GM12878 (cell line): ENCODE data around the gene PTGES2. TPM values are rescaled to one million over a fixed set of nuclear protein-coding genes. Genes with fewer than 3 reads are reported as not detected.
A peak's percentile ranks its signal among the peaks of the same experiment; 100 is the strongest.

Source experiments
- ATAC-seq: fragments of 200-7000 bp; cut with Tn5 transposase; 3 replicates; pipeline ENCODE4 v1.9.1; 2020; ENCODE audit warnings: mild to moderate bottlenecking, moderate library complexity
- BruUV-seq: library from RNA; stranded (reverse); fragments of 400-500 nt; replicated peaks from 2 replicates; lab custom pipeline; 2021; lab: Mats Ljungman, UMichigan
- CTCF ChIA-PET: fragments of 300-600 bp; sonication (Branson Sonifier 250); formaldehyde crosslinking; extraction: SDS; loops from one replicate; lab custom pipeline; 2021; ENCODE audit warnings: inconsistent platforms; lab: Yijun Ruan, JAX
- POLR2A ChIA-PET: fragments of 350-600 bp; formaldehyde crosslinking; extraction: SDS; loops from one replicate; lab custom pipeline; 2021; ENCODE audit warnings: inconsistent platforms; lab: Charles Lee
- RAD21 ChIA-PET: fragments of 300-600 bp; sonication (Branson Sonifier 250); formaldehyde crosslinking; loops from one replicate; lab custom pipeline; 2023; ENCODE audit warnings: antibody characterized with exemption; ENCODE audit not compliant: unreplicated experiment; lab: Charles Lee
- SMC1A ChIA-PET: fragments of 300-600 bp; sonication (Branson Sonifier 250); formaldehyde crosslinking; loops from one replicate; lab custom pipeline; 2023; ENCODE audit not compliant: unreplicated experiment, uncharacterized antibody; lab: Charles Lee
- DNase-seq: peaks from one replicate; pipeline ENCODE4 v3.0.0-alpha.2; 2011; ENCODE audit warnings: low read depth, low spot score
- FAIRE-seq: peaks from 3 replicates; lab custom pipeline; 2011; peaks lifted over from hg19 to GRCh38; lab: Jason Lieb, UNC
- H2AFZ ChIP-seq: 2 replicates; pipeline ENCODE4 v1.6.0; 2011; ENCODE audit warnings: low read depth, low read length, control low read depth; ENCODE audit not compliant: control insufficient read depth
- H3K27ac ChIP-seq: 2 replicates; pipeline ENCODE4 v1.5.1; 2011; ENCODE audit warnings: control low read depth; ENCODE audit not compliant: control insufficient read depth, insufficient read depth
- H3K27me3 ChIP-seq, 2 experiments: replicated peaks in 1 of 2; 2 replicates each; pipeline versions ENCODE4 v1.6.0 to v1.6.1; 2011; ENCODE audit warnings: low read length in 1 of 2; ENCODE audit not compliant: control insufficient read depth in 2 of 2, insufficient read depth in 2 of 2
- H3K36me3 ChIP-seq, 2 experiments: 2 replicates each; pipeline ENCODE4 v1.5.1; 2011; ENCODE audit warnings: low read length in 1 of 2; ENCODE audit not compliant: control insufficient read depth in 2 of 2, insufficient read depth in 2 of 2
- H3K4me1 ChIP-seq: 2 replicates; pipeline ENCODE4 v1.6.1; 2011; ENCODE audit warnings: mild to moderate bottlenecking, low read length, moderate library complexity, mixed read lengths; ENCODE audit not compliant: control insufficient read depth, insufficient read depth
- H3K4me2 ChIP-seq: 2 replicates; pipeline ENCODE4 v1.6.0; 2011; ENCODE audit warnings: control low read depth; ENCODE audit not compliant: control insufficient read depth, insufficient read depth
- H3K4me3 ChIP-seq: fragments of 200-600 bp; sonication (generic); 2 replicates; pipeline ENCODE4 v1.5.1; 2016
- H3K79me2 ChIP-seq: 2 replicates; pipeline ENCODE4 v1.6.0; 2011; ENCODE audit warnings: low read length; ENCODE audit not compliant: control insufficient read depth, insufficient read depth
- H3K9ac ChIP-seq: 2 replicates; pipeline ENCODE4 v1.8.0; 2011; ENCODE audit warnings: low read length, control low read depth, mixed read lengths; ENCODE audit not compliant: control insufficient read depth, insufficient read depth
- H3K9me3 ChIP-seq: replicated peaks from 3 replicates; pipeline ENCODE4 v1.5.1; 2011; ENCODE audit warnings: mild to moderate bottlenecking, low read length; ENCODE audit not compliant: control insufficient read depth, insufficient read depth
- H4K20me1 ChIP-seq: 2 replicates; pipeline ENCODE4 v1.6.0; 2011; ENCODE audit not compliant: control insufficient read depth, insufficient read depth
- EGR1 ChIP-seq, 2 experiments: IDR thresholded peaks; 1 replicate in 1 of 2; 2 replicates in 1 of 2; pipeline ENCODE4 v1.6.1; 2011 to 2012; ENCODE audit warnings: low read depth in 2 of 2, low read length in 2 of 2, borderline replicate concordance in 1 of 2, mild to moderate bottlenecking in 1 of 2, moderate library complexity in 1 of 2
- KDM1A ChIP-seq: fragments of 200-600 bp; sonication (generic); IDR thresholded peaks from 2 replicates; pipeline ENCODE4 v1.6.1; 2016; ENCODE audit warnings: borderline replicate concordance
- POLR2A ChIP-seq: IDR thresholded peaks from 2 replicates; pipeline ENCODE4 v1.6.1; 2011; ENCODE audit warnings: low read depth, mild to moderate bottlenecking, low read length
- TAF1 ChIP-seq: IDR thresholded peaks from 2 replicates; pipeline ENCODE4 v1.6.1; 2011; ENCODE audit warnings: mild to moderate bottlenecking, low read depth, low read length, borderline replicate concordance
- WGBS: methylation state at CpG from one replicate; pipeline ENCODE4 v1.1.6; 2016; ENCODE audit warnings: low lambda C conversion rate; ENCODE audit not compliant: insufficient replicate concordance, insufficient coverage; ENCODE audit errors: missing lambda C conversion rate; 5-methylcytosine and 5-hydroxymethylcytosine counted together
- in situ Hi-C: fragments of 300-500 bp; cut with MboI; formaldehyde crosslinking; loops from 9 replicates; pipeline ENCODE4 v1.14.3; 2018; ENCODE audit warnings: mixed read lengths
- intact Hi-C: fragments of 100-400 bp; cut with micrococcal nuclease; formaldehyde crosslinking; loops from one replicate; pipeline ENCODE4 v1.14.2; 2022; ENCODE audit not compliant: unreplicated experiment
- polyA plus RNA-seq, 11 experiments: library from polyadenylated mRNA; depleted of rRNA in 4 of 11; unstranded in 6 of 11; stranded (reverse) in 5 of 11; fragments of >200 nt; fragmentation: Nextera tagmentation in 4 of 11; fragmentation: Illumina TruSeq in 1 of 11; extraction: Ambion mirVana in 4 of 11; extraction: Trizol in 1 of 11; gene quantifications; 1 replicate in 1 of 11; 2 replicates in 10 of 11; pipeline versions ENCODE4 v1.2.1 to v1.2.3, GENCODE V29; 2011 to 2016; ENCODE audit warnings: inconsistent platforms in 2 of 11, missing spikeins in 2 of 11, low read depth in 1 of 11
- total RNA-seq, 4 experiments: library from RNA; depleted of rRNA in 3 of 4; stranded (reverse); fragments of >200 nt in 3 of 4; fragmentation: Illumina TruSeq in 1 of 4; extraction: Trizol in 1 of 4; gene quantifications; 2 replicates each; pipeline versions ENCODE4 v1.2.1 to v1.2.3, GENCODE V29; 2013 to 2021

Gene PTGES2
- total and polyA plus RNA-seq, 10 of the 15 experiments (the other 5 are each of a cell fraction or from before 2014, with no cell fraction given) = 2.1 to 141 (median 99.1) TPM

- no peak for TF ChIP-seq KDM1A
These were observed 33.8 kb upstream of the PTGES2 start (continued) for GRCh38 chr9:128161215-128161902.

GRCh38 chr9:128160603-128160987, 33.1 kb upstream of the PTGES2 start:
- Histone ChIP-seq H4K20me1 (no peaks in the 10 kb centered on the region), H3K9ac (peak overlapping the region; percentile 88), H3K36me3 (peaks cover 0 to 10% of the 10 kb centered on the region in 2 experiments; a peak in 2 of 4 replicates), H3K27ac (peak overlapping the region; percentile 66; the same call in 1 of the 2 replicates), H3K4me2 (peak overlapping the region; percentile 72), H3K27me3 (no peaks in the 10 kb centered on the region), H3K9me3 (no peaks in the 10 kb centered on the region), H2AFZ (peak overlapping the region; percentile 80), H3K79me2 (peaks cover 9% of the 10 kb centered on the region), H3K4me1 (peaks cover 8% of the 10 kb centered on the region), H3K4me3 (peak overlapping the region; percentile 99)
- CTCF ChIA-PET = interaction anchor here (0.8 to 1.2 kb wide), 3 partner anchors 27 to 86 kb away, joined by 3 read pairs; no protein-coding TSS in a partner anchor
- DNase-seq (no peak), ATAC-seq (peak; percentile 48), FAIRE-seq (no peak)
- SMC1A ChIA-PET = interaction anchor here (1.3 to 1.6 kb wide), 3 partner anchors 30 to 181 kb away, joined by 3 to 5 read pairs (median 4); partner anchors contain the start of genes GOLGA2 and SWI5
- RAD21 ChIA-PET = interaction anchor here (1.1 kb wide), 1 partner anchor 30 kb away, joined by 3 read pairs; no protein-coding TSS in a partner anchor
- under 1% methylated on average over 23 of the region's 23 CpGs for WGBS
- BruUV-seq = TSS peak; percentile 79
- POLR2A ChIA-PET = interaction anchor here (1.5 to 2.4 kb wide), 2 partner anchors 9 to 115 kb away, joined by 5 to 6 read pairs; partner anchors contain the start of genes GOLGA2 and SWI5
- no peak for TF ChIP-seq POLR2A
- TF ChIP-seq EGR1 (IDR thresholded peaks at IDR 0.05; ENCODE audit: borderline replicate concordance in 1 of 2, low read depth in 2 of 2, low read length in 2 of 2) = peak in 1 of 2 experiments; percentile 86; a peak in 2 of 3 replicates
- TF ChIP-seq TAF1 = no peak
- in situ Hi-C loops = no loop called here
- intact Hi-C loops = loop anchor here (1.0 kb wide), 1 partner anchor 33 kb away; the partner anchor contains the start of gene PTGES2
